WTC11 (cell line): ENCODE measurements around the gene DKK3. TPM values are rescaled to one million over a fixed set of nuclear protein-coding genes. Genes with fewer than 3 reads are reported as not detected.

Experiments
- ATAC-seq: fragments of 200-7000 bp; cut with Tn5 transposase; 2 replicates; pipeline ENCODE4 v1.10.0; 2021; ENCODE audit warnings: mild to moderate bottlenecking, moderate library complexity
- CTCF ChIA-PET: fragments of 300-600 bp; sonication (Branson Sonifier 250); formaldehyde crosslinking; loops from one replicate; lab custom pipeline; 2021; ENCODE audit warnings: antibody characterized with exemption; lab: Charles Lee
- POLR2A ChIA-PET: fragments of 350-600 bp; sonication (Branson Sonifier 250); formaldehyde crosslinking; loops from one replicate; lab custom pipeline; 2021; ENCODE audit warnings: antibody characterized with exemption; lab: Charles Lee
- DNase-seq: peaks from one replicate; pipeline ENCODE4 v3.0.0; 2021; ENCODE audit warnings: low spot score
- H3K27ac Mint-ChIP-seq: 2 replicates; pipeline ENCODE4 v1.8.0; 2021; ENCODE audit warnings: mixed read lengths
- H3K27me3 Mint-ChIP-seq: 2 replicates; pipeline ENCODE4 v1.8.0; 2021; ENCODE audit warnings: low read depth, mild to moderate bottlenecking, moderate library complexity, mixed read lengths
- H3K36me3 Mint-ChIP-seq: 2 replicates; pipeline ENCODE4 v1.8.0; 2021; ENCODE audit warnings: mixed read lengths
- H3K4me1 Mint-ChIP-seq: 2 replicates; pipeline ENCODE4 v1.8.0; 2022; ENCODE audit warnings: mixed read lengths
- H3K4me3 Mint-ChIP-seq: 2 replicates; pipeline ENCODE4 v1.8.0; 2021; ENCODE audit warnings: mild to moderate bottlenecking, moderate library complexity, mixed read lengths
- H3K9me3 Mint-ChIP-seq: 2 replicates; pipeline ENCODE4 v1.8.0; 2021; ENCODE audit warnings: mixed read lengths
- ATF2 ChIP-seq: sonication (generic); formaldehyde crosslinking; IDR thresholded peaks from 2 replicates; pipeline ENCODE4 v1.8.1; 2022; ENCODE audit warnings: low read depth, missing genetic modification reagents, borderline replicate concordance
- CBFB ChIP-seq: sonication (generic); formaldehyde crosslinking; IDR thresholded peaks from 2 replicates; pipeline ENCODE4 v1.8.1; 2022; ENCODE audit warnings: mild to moderate bottlenecking, low read depth, missing genetic modification reagents
- ELF4 ChIP-seq: sonication (generic); formaldehyde crosslinking; IDR thresholded peaks from 2 replicates; pipeline ENCODE4 v1.8.1; 2022; ENCODE audit warnings: low read depth, mild to moderate bottlenecking, moderate library complexity, missing genetic modification reagents
- FOXJ3 ChIP-seq: sonication (generic); formaldehyde crosslinking; IDR thresholded peaks from 2 replicates; pipeline ENCODE4 v1.9.0; 2021; ENCODE audit warnings: missing genetic modification reagents, mild to moderate bottlenecking, borderline replicate concordance
- HMGA2 ChIP-seq: fragments of 250-450 bp; sonication (Bioruptor Pico); IDR thresholded peaks from 2 replicates; pipeline ENCODE4 v1.4.0; 2021; ENCODE audit warnings: mild to moderate bottlenecking, moderate library complexity
- KAT7 ChIP-seq: sonication (generic); formaldehyde crosslinking; IDR thresholded peaks from 2 replicates; pipeline ENCODE4 v1.8.1; 2023; ENCODE audit warnings: missing genetic modification reagents, mild to moderate bottlenecking, borderline replicate concordance
- MAX ChIP-seq: sonication (generic); formaldehyde crosslinking; IDR thresholded peaks from 2 replicates; pipeline ENCODE4 v1.8.0; 2022; ENCODE audit warnings: mild to moderate bottlenecking, missing genetic modification reagents
- MYBL2 ChIP-seq: sonication (generic); formaldehyde crosslinking; IDR thresholded peaks from 2 replicates; pipeline ENCODE4 v1.8.1; 2023; ENCODE audit warnings: mild to moderate bottlenecking, moderate library complexity, missing genetic modification reagents
- NFYB ChIP-seq: sonication (generic); formaldehyde crosslinking; conservative IDR thresholded peaks from 2 replicates; pipeline ENCODE4 v1.8.0; 2022; ENCODE audit warnings: low read depth, missing genetic modification reagents
- NR2C2 ChIP-seq: sonication (generic); formaldehyde crosslinking; IDR thresholded peaks from 2 replicates; pipeline ENCODE4 v1.8.0; 2022; ENCODE audit warnings: mild to moderate bottlenecking, missing genetic modification reagents
- OVOL2 ChIP-seq: fragments of 250-450 bp; sonication (Bioruptor Pico); IDR thresholded peaks from 2 replicates; pipeline ENCODE4 v1.9.0; 2021; ENCODE audit warnings: mild to moderate bottlenecking, borderline replicate concordance
- RELA ChIP-seq: sonication (generic); formaldehyde crosslinking; IDR thresholded peaks from 2 replicates; pipeline ENCODE4 v1.8.1; 2022; ENCODE audit warnings: missing genetic modification reagents, mild to moderate bottlenecking, borderline replicate concordance
- RORB ChIP-seq: fragments of 250-450 bp; sonication (Bioruptor Pico); IDR thresholded peaks from 2 replicates; pipeline ENCODE4 v1.9.0; 2021; ENCODE audit warnings: mild to moderate bottlenecking
- SMAD3 ChIP-seq: sonication (generic); formaldehyde crosslinking; IDR thresholded peaks from 2 replicates; pipeline ENCODE4 v1.8.0; 2022; ENCODE audit warnings: missing genetic modification reagents, mild to moderate bottlenecking, borderline replicate concordance
- SMAD4 ChIP-seq: sonication (generic); formaldehyde crosslinking; IDR thresholded peaks from 2 replicates; pipeline ENCODE4 v1.8.0; 2022; ENCODE audit warnings: mild to moderate bottlenecking, missing genetic modification reagents
- USF2 ChIP-seq: sonication (generic); formaldehyde crosslinking; IDR thresholded peaks from 2 replicates; pipeline ENCODE4 v1.8.1; 2023; ENCODE audit warnings: mild to moderate bottlenecking, missing genetic modification reagents, moderate library complexity
- total RNA-seq: library from RNA; stranded (reverse); gene quantifications from 3 replicates; pipeline ENCODE4 v1.2.3, GENCODE V29; 2021
- TF ChIP-seq, protein P1 (sequence below): sonication (generic); formaldehyde crosslinking; IDR thresholded peaks from 2 replicates; pipeline ENCODE4 v1.8.0; 2023; ENCODE audit warnings: missing genetic modification reagents
- TF ChIP-seq, protein P2 (sequence below): sonication (generic); formaldehyde crosslinking; IDR thresholded peaks from 2 replicates; pipeline ENCODE4 v1.8.0; 2022; ENCODE audit warnings: mild to moderate bottlenecking, missing genetic modification reagents
- TF ChIP-seq, protein P3 (sequence below): fragments of 250-450 bp; sonication (Bioruptor Pico); IDR thresholded peaks from 2 replicates; pipeline ENCODE4 v1.8.0; 2021; ENCODE audit warnings: mild to moderate bottlenecking
- TF ChIP-seq, protein P4 (sequence below): fragments of 200-600 bp; IDR thresholded peaks from 2 replicates; pipeline ENCODE4 v1.8.0; 2022; ENCODE audit warnings: antibody characterized with exemption

The DKK3 gene
- total RNA-seq, 1 experiment from 2014 or later, result 17.6 TPM

DNA sequence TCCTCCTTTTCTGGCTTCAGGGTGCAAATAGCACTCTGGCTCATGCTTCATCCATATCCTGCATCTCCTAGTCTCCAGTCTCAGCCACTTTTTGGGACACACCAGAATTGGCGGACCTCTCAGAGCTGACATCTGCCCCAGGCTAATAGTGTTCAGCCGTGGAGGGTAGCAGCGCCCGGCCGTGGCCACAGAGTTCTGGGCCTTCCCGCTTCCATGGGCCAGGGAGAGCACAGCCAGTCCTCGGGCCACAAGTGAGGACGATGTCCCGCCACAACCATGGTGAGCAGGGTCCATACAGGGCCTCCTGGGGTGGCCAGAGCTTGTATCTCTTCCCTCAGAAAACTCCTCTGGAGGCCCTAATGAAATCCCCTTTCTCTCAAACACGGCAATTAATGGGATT is 26.0 kb downstream of the DKK3 start:
- Mint-ChIP-seq H3K27me3 (no peaks in the 10 kb centered on the region; the same call in 1 of the 2 replicates), H3K4me3 (no peak overlapping the region), H3K9me3 (peaks cover 3% of the 10 kb centered on the region), H3K4me1 (peaks cover 19% of the 10 kb centered on the region), H3K27ac (no peak overlapping the region), H3K36me3 (peaks cover 7% of the 10 kb centered on the region)
- ChIA-PET POLR2A (no interaction called here), CTCF (interaction anchor here (2.9 kb wide), 1 partner anchor 16 kb away, joined by 11 read pairs; no protein-coding TSS in a partner anchor)
- DNase-seq, result no peak
- no peak for TF ChIP-seq NFYB (CRISPR knock-in tag)
- TF ChIP-seq ATF2 (CRISPR knock-in tag), result no peak
- no peak for TF ChIP-seq RORB (CRISPR knock-in tag)
- TF ChIP-seq SMAD4 (CRISPR knock-in tag), result no peak
- TF ChIP-seq HMGA2, result no peak
- TF ChIP-seq, protein P1, sequence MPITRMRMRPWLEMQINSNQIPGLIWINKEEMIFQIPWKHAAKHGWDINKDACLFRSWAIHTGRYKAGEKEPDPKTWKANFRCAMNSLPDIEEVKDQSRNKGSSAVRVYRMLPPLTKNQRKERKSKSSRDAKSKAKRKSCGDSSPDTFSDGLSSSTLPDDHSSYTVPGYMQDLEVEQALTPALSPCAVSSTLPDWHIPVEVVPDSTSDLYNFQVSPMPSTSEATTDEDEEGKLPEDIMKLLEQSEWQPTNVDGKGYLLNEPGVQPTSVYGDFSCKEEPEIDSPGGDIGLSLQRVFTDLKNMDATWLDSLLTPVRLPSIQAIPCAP (CRISPR knock-in tag), result no peak
- no peak for TF ChIP-seq KAT7 (CRISPR knock-in tag)
- no peak for TF ChIP-seq SMAD3 (CRISPR knock-in tag)
- TF ChIP-seq, protein P2, sequence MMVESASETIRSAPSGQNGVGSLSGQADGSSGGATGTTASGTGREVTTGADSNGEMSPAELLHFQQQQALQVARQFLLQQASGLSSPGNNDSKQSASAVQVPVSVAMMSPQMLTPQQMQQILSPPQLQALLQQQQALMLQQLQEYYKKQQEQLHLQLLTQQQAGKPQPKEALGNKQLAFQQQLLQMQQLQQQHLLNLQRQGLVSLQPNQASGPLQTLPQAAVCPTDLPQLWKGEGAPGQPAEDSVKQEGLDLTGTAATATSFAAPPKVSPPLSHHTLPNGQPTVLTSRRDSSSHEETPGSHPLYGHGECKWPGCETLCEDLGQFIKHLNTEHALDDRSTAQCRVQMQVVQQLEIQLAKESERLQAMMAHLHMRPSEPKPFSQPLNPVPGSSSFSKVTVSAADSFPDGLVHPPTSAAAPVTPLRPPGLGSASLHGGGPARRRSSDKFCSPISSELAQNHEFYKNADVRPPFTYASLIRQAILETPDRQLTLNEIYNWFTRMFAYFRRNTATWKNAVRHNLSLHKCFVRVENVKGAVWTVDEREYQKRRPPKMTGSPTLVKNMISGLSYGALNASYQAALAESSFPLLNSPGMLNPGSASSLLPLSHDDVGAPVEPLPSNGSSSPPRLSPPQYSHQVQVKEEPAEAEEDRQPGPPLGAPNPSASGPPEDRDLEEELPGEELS (CRISPR knock-in tag), result no peak
- no peak for ATAC-seq

DNA sequence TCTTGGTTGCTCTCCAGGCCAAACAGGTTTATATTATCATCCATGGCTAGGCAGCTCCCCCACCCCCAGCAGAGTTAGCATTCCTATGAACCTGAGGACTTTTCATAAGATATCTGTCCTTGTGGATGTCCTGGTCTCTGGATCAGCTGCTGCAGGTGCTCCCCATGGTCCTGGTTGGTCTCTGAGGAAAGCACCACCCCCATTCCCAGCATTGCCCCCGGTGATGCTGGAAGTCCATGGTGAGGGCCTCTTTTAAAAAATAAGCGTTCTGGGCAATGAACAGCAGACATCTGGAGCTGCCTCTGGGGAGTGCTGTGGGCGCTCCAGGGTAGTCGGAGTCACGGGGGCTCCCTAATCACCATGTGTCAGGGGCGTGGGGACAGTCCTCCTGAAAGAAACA is 26.6 kb downstream of the DKK3 start:
- CTCF ChIA-PET, result interaction anchor here (2.9 kb wide), 1 partner anchor 15 kb away, joined by 11 read pairs; no protein-coding TSS in a partner anchor
- DNase-seq, result no peak
- TF ChIP-seq MAX (CRISPR knock-in tag), result no peak
- TF ChIP-seq FOXJ3, result no peak
- TF ChIP-seq, protein P3, sequence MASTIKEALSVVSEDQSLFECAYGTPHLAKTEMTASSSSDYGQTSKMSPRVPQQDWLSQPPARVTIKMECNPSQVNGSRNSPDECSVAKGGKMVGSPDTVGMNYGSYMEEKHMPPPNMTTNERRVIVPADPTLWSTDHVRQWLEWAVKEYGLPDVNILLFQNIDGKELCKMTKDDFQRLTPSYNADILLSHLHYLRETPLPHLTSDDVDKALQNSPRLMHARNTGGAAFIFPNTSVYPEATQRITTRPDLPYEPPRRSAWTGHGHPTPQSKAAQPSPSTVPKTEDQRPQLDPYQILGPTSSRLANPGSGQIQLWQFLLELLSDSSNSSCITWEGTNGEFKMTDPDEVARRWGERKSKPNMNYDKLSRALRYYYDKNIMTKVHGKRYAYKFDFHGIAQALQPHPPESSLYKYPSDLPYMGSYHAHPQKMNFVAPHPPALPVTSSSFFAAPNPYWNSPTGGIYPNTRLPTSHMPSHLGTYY (CRISPR knock-in tag), result no peak
- TF ChIP-seq, protein P4, sequence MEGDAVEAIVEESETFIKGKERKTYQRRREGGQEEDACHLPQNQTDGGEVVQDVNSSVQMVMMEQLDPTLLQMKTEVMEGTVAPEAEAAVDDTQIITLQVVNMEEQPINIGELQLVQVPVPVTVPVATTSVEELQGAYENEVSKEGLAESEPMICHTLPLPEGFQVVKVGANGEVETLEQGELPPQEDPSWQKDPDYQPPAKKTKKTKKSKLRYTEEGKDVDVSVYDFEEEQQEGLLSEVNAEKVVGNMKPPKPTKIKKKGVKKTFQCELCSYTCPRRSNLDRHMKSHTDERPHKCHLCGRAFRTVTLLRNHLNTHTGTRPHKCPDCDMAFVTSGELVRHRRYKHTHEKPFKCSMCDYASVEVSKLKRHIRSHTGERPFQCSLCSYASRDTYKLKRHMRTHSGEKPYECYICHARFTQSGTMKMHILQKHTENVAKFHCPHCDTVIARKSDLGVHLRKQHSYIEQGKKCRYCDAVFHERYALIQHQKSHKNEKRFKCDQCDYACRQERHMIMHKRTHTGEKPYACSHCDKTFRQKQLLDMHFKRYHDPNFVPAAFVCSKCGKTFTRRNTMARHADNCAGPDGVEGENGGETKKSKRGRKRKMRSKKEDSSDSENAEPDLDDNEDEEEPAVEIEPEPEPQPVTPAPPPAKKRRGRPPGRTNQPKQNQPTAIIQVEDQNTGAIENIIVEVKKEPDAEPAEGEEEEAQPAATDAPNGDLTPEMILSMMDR, result no peak
- TF ChIP-seq CBFB, result no peak
- TF ChIP-seq ELF4, result no peak
- TF ChIP-seq NR2C2, result no peak
- no peak for TF ChIP-seq OVOL2 (CRISPR knock-in tag)
- TF ChIP-seq MYBL2, result no peak
- no peak for TF ChIP-seq RELA
- no peak for TF ChIP-seq RORB (CRISPR knock-in tag)
- TF ChIP-seq USF2 (CRISPR knock-in tag), result no peak
- TF ChIP-seq, all 79 proteins: peak for 0
- Mint-ChIP-seq H3K36me3 (peaks cover 3% of the 10 kb centered on the region; the same call in 1 of the 2 replicates), H3K4me3 (no peak overlapping the region), H3K27ac (no peak overlapping the region), H3K27me3 (no peaks in the 10 kb centered on the region; the same call in 1 of the 2 replicates), H3K4me1 (peaks cover 21% of the 10 kb centered on the region), H3K9me3 (no peaks in the 10 kb centered on the region)
- ATAC-seq, result no peak
- POLR2A ChIA-PET, result no interaction called here
